K562 (cell line): ENCODE results near the gene PRKCB.

Experiments
- EZH2 ChIP-seq: IDR thresholded peaks from 2 replicates; pipeline ENCODE4 v1.6.1; 2012; ENCODE audit warnings: low read depth, mild to moderate bottlenecking, inconsistent platforms, low read length, borderline replicate concordance
- FOXJ3 ChIP-seq: sonication (generic); formaldehyde crosslinking; IDR thresholded peaks from 2 replicates; pipeline ENCODE4 v1.4.0; 2020; ENCODE audit warnings: mild to moderate bottlenecking, missing genetic modification reagents
- HDAC3 ChIP-seq: fragments of 450-650 bp; IDR thresholded peaks from 2 replicates; pipeline ENCODE4 v1.6.1; 2018; ENCODE audit warnings: borderline replicate concordance, mild to moderate bottlenecking, moderate library complexity; ENCODE audit not compliant: partially characterized antibody
- U2AF2 ChIP-seq: fragments of 200-400 bp; formaldehyde crosslinking; optimal IDR thresholded peaks from 2 replicates; pipeline ENCODE3; 2017; ENCODE audit warnings: low read depth, mild to moderate bottlenecking, low read length
- XRCC3 ChIP-seq: fragments of 450-650 bp; IDR thresholded peaks from 2 replicates; pipeline ENCODE4 v1.6.1; 2017; ENCODE audit warnings: mild to moderate bottlenecking, moderate library complexity
- TF ChIP-seq, protein P1 (sequence below), 2 experiments: IDR thresholded peaks in 1 of 2; conservative IDR thresholded peaks in 1 of 2; 2 replicates each; pipeline ENCODE4 v1.6.1; 2016; ENCODE audit warnings: low read depth in 2 of 2, mild to moderate bottlenecking in 1 of 2, missing compliant biosample characterization in 1 of 2, missing genetic modification characterization in 1 of 2, moderate library complexity in 1 of 2
- TF ChIP-seq, protein P2 (sequence below), 3 experiments: IDR thresholded peaks in 2 of 3; conservative IDR thresholded peaks in 1 of 3; 2 replicates each; pipeline ENCODE4 v1.5.1; 2011 to 2012; ENCODE audit warnings: low read length in 3 of 3, mild to moderate bottlenecking in 3 of 3, control low read depth in 2 of 3, improper control_type of control experiment in 1 of 3, inconsistent platforms in 1 of 3, low read depth in 1 of 3, mixed read lengths in 1 of 3, moderate library complexity in 1 of 3; ENCODE audit not compliant: insufficient read depth in 2 of 3

DNA sequence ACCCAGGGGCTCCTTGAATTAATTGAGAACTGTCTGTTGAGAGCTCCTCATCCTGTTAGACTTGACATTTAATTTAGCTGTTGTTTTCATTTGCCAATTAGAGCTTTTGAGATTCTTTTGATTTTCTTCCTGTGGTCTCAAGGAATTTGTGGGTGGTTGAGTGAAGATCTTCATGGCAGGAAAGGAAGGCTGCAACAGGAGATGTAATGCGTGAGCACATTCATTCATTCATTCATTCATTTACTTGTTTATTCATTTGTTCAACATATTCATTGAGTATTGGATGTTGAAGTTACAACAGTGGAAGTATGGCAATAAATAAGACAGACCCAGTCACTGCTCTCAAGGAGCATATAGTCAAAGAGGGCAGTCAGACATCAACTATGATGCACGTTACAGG lies 117.7 kb downstream of the PRKCB start:
- TF ChIP-seq HDAC3: no peak
- TF ChIP-seq, protein P1, sequence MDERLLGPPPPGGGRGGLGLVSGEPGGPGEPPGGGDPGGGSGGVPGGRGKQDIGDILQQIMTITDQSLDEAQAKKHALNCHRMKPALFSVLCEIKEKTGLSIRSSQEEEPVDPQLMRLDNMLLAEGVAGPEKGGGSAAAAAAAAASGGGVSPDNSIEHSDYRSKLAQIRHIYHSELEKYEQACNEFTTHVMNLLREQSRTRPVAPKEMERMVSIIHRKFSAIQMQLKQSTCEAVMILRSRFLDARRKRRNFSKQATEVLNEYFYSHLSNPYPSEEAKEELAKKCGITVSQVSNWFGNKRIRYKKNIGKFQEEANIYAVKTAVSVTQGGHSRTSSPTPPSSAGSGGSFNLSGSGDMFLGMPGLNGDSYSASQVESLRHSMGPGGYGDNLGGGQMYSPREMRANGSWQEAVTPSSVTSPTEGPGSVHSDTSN (CRISPR knock-in tag; IDR thresholded peaks at IDR 0.05; ENCODE audit: low read depth): no peak
- TF ChIP-seq, protein P1 (tag; conservative IDR thresholded peaks at IDR 0.05; ENCODE audit: low read depth): no peak
- TF ChIP-seq FOXJ3 (CRISPR knock-in tag): no peak
- TF ChIP-seq EZH2: no peak
- TF ChIP-seq, protein P2, sequence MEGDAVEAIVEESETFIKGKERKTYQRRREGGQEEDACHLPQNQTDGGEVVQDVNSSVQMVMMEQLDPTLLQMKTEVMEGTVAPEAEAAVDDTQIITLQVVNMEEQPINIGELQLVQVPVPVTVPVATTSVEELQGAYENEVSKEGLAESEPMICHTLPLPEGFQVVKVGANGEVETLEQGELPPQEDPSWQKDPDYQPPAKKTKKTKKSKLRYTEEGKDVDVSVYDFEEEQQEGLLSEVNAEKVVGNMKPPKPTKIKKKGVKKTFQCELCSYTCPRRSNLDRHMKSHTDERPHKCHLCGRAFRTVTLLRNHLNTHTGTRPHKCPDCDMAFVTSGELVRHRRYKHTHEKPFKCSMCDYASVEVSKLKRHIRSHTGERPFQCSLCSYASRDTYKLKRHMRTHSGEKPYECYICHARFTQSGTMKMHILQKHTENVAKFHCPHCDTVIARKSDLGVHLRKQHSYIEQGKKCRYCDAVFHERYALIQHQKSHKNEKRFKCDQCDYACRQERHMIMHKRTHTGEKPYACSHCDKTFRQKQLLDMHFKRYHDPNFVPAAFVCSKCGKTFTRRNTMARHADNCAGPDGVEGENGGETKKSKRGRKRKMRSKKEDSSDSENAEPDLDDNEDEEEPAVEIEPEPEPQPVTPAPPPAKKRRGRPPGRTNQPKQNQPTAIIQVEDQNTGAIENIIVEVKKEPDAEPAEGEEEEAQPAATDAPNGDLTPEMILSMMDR (IDR thresholded peaks at IDR 0.05 in 2 of 3, conservative IDR thresholded peaks at IDR 0.05 in 1 of 3; ENCODE audit: insufficient read depth in 2 of 3, low read depth in 1 of 3, low read length in 3 of 3): no peak
- TF ChIP-seq XRCC3: no peak
- TF ChIP-seq U2AF2: no peak
